Thyroid gland (tissue), 4 donors: ENCODE data around the gene MPPE1. TPM values are rescaled to one million over a fixed set of nuclear protein-coding genes. Genes with fewer than 3 reads are reported as not detected.
"Not testable (repeated sequence)": the region's sequence is repeated elsewhere in the genome, so short reads cannot be mapped to it uniquely, and the experiment has no call there.

Source experiments
- DNase-seq, 2 donors: peaks; one replicate each; pipeline ENCODE4 v3.0.0-alpha.2; 2019
- H3K27ac ChIP-seq, 3 donors: fragments of 200-600 bp; sonication (generic); 1 replicate in 2 of 3; 2 replicates in 1 of 3; pipeline ENCODE4 v1.5.1; 2016 to 2019; ENCODE audit warnings: mild to moderate bottlenecking in 1 of 3, moderate library complexity in 1 of 3
- H3K27me3 ChIP-seq: fragments of 200-600 bp; sonication (generic); one replicate; pipeline ENCODE4 v1.5.1; 2019
- H3K36me3 ChIP-seq, 2 donors: fragments of 200-600 bp; sonication (generic); one replicate each; pipeline ENCODE4 v1.5.1; 2016 to 2019
- H3K4me1 ChIP-seq, 2 donors: fragments of 200-600 bp; sonication (generic); one replicate each; pipeline ENCODE4 v1.5.1; 2017 to 2019
- H3K4me3 ChIP-seq, 3 donors: fragments of 200-600 bp; sonication (generic); replicated peaks in 1 of 3; 1 replicate in 2 of 3; 2 replicates in 1 of 3; pipeline ENCODE4 v1.5.1; 2016; ENCODE audit warnings: mild to moderate bottlenecking in 1 of 3
- H3K9me3 ChIP-seq: fragments of 200-600 bp; sonication (generic); one replicate; pipeline ENCODE4 v1.5.1; 2017
- CTCF ChIP-seq, 6 experiments: fragments of 200-600 bp in 3 of 6; fragments of 450-650 bp in 3 of 6; sonication (generic) in 3 of 6; IDR thresholded peaks; one replicate each; pipeline ENCODE4 v1.5.1; 2016 to 2019; ENCODE audit warnings: antibody characterized with exemption in 6 of 6, mild to moderate bottlenecking in 2 of 6, inconsistent platforms in 1 of 6, moderate library complexity in 1 of 6
- POLR2A ChIP-seq, 2 donors: fragments of 450-650 bp; IDR thresholded peaks; one replicate each; pipeline ENCODE4 v1.6.1; 2017; ENCODE audit warnings: antibody characterized with exemption in 2 of 2, mild to moderate bottlenecking in 2 of 2, moderate library complexity in 1 of 2
- WGBS, 2 donors: methylation state at CpG; one replicate each; pipeline ENCODE4 v1.1.5; 2017; 5-methylcytosine and 5-hydroxymethylcytosine counted together
- intact Hi-C: fragments of 100-400 bp; cut with DNase I; formaldehyde crosslinking; loops from one replicate; pipeline ENCODE4 v1.15.1; 2023
- total RNA-seq, 4 donors: library from RNA; depleted of rRNA; stranded (reverse); fragments of >200 nt; gene quantifications; one replicate each; pipeline ENCODE4 v1.2.3, GENCODE V29; 2016

MPPE1 gene
- total RNA-seq, 4 donors from 2014 or later = 50.0 to 111 (median 76.7) TPM

- Histone ChIP-seq H3K36me3 (peaks cover 5 to 10% of the 10 kb centered on the region in 2 donors), H3K9me3 (no peaks in the 10 kb centered on the region), H3K4me3 (no peak overlapping the region), H3K4me1 (no peaks in the 10 kb centered on the region), H3K27me3 (no peaks in the 10 kb centered on the region), H3K27ac (no peak overlapping the region)
- DNase-seq = no peak
- intact Hi-C loops = no loop called here
- 92 to 100% methylated on average over 1 of the region's 1 CpG for WGBS, 2 donors
- TF ChIP-seq POLR2A (IDR thresholded peaks at IDR 0.05) (no peak), CTCF (IDR thresholded peaks at IDR 0.05) (no peak)
Measured at GRCh38 chr18:11897781-11898180, 10.3 kb downstream of the MPPE1 start.

DNA sequence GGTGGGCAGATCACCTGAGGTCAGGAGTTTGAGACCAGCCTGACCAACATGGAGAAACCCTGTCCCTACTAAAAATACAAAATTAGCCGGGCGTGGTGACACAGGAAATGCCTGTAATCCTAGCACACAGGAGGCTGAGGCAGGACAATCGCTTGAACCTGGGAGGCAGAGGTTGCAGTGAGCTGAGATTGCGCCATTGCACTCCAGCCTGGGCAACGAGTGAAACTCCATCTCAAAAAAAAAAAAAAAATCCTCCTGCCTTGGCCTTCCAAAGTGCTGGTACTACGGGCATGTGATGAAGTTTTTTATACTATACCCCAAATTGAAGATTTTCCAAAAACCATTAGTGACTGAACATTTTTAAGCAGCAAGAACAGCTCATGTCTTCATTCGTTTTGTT, 15.7 kb downstream of the MPPE1 start:
- intact Hi-C loops, H3K4me3 ChIP-seq, DNase-seq, H3K27me3 ChIP-seq, H3K4me1 ChIP-seq, H3K9me3 ChIP-seq, H3K27ac ChIP-seq: not testable (repeated sequence)
- WGBS, 2 donors = 75 to 79% methylated on average over 7 of the region's 7 CpGs
- peaks cover 15 to 28% of the 10 kb centered on the region in 2 donors for H3K36me3 ChIP-seq

- Histone ChIP-seq H3K9me3 (no peaks in the 10 kb centered on the region), H3K27me3 (no peaks in the 10 kb centered on the region), H3K4me3 (no peak overlapping the region), H3K4me1 (no peaks in the 10 kb centered on the region), H3K36me3 (peaks cover 15 to 32% of the 10 kb centered on the region in 2 donors), H3K27ac (no peak overlapping the region)
- intact Hi-C loops = no loop called here
- TF ChIP-seq POLR2A (IDR thresholded peaks at IDR 0.05) = no peak
- no peak for TF ChIP-seq CTCF (IDR thresholded peaks at IDR 0.05)
- DNase-seq = no peak
- WGBS, 2 donors = 87% methylated on average over 9 of the region's 9 CpGs
Measured at GRCh38 chr18:11891737-11892136, 16.4 kb downstream of the MPPE1 start.

- Histone ChIP-seq H3K9me3 (no peaks in the 10 kb centered on the region), H3K27me3 (no peaks in the 10 kb centered on the region), H3K4me1 (no peaks in the 10 kb centered on the region), H3K4me3 (no peak overlapping the region), H3K36me3 (peaks cover 20 to 43% of the 10 kb centered on the region in 2 donors), H3K27ac (no peak overlapping the region)
- DNase-seq = no peak
- intact Hi-C loops = no loop called here
- WGBS, 2 donors = 96 to 99% methylated on average over 5 of the region's 5 CpGs
- no peak for TF ChIP-seq CTCF (IDR thresholded peaks at IDR 0.05)
Measured at GRCh38 chr18:11889284-11889683, 18.8 kb downstream of the MPPE1 start.

DNA sequence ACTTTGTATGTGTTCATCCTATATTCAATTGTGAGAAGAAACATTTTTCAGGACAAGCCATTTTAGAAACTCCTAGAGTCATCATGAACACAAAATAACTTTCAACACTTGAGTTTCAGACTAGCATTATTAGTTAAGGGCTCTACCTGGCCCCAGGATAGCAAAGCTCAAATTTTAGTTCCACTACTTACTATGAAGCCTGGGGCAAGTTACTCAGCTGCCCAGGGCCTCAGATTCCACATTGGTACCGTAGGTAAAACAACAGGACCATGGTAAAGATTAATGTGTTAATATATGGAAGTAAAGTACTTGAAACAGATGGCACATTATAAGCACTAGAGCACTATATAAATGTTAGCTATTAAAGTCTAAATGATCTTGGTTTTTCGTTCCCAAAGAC, 19.4 kb downstream of the MPPE1 start:
- intact Hi-C loops = no loop called here
- H3K4me3 ChIP-seq = no peak overlapping the region
- H3K27me3 ChIP-seq = no peaks in the 10 kb centered on the region
- no peak for DNase-seq
- no peak for TF ChIP-seq POLR2A (IDR thresholded peaks at IDR 0.05)
- TF ChIP-seq CTCF (IDR thresholded peaks at IDR 0.05) = no peak
- no peaks in the 10 kb centered on the region for H3K9me3 ChIP-seq
- peaks cover 1 to 4% of the 10 kb centered on the region in 2 donors for H3K4me1 ChIP-seq
- 94 to 100% methylated on average over 2 of the region's 2 CpGs for WGBS, 2 donors
- H3K36me3 ChIP-seq = peaks cover 20 to 43% of the 10 kb centered on the region in 2 donors
- H3K27ac ChIP-seq = no peak overlapping the region
